Measurements from ENCODE around the gene SAMD5.

- TF ChIP-seq POLR2A (IDR thresholded peaks at IDR 0.05), result no peak
- no peak for TF ChIP-seq CTCF (IDR thresholded peaks at IDR 0.05 in 8 of 11, conservative IDR thresholded peaks at IDR 0.05 in 3 of 11)
- TF ChIP-seq POLR2AphosphoS5 (IDR thresholded peaks at IDR 0.05), result no peak
Observed at GRCh38 chr6:147578883-147579282, 70.4 kb downstream of the SAMD5 start.
